Transverse colon (tissue), 4 donors: Measurements from ENCODE around the gene BLNK. TPM values are rescaled to one million over a fixed set of nuclear protein-coding genes. Genes with fewer than 3 reads are reported as not detected.

Experiments
- DNase-seq: peaks from one replicate; pipeline ENCODE4 v3.0.0-alpha.2; 2019
- H3K27ac ChIP-seq, 4 donors: fragments of 200-600 bp; sonication (generic); 2 replicates each; pipeline ENCODE4 v1.5.1; 2016 to 2018; ENCODE audit warnings: inconsistent platforms in 4 of 4
- H3K27me3 ChIP-seq: fragments of 200-600 bp; sonication (generic); 2 replicates; pipeline ENCODE4 v1.5.1; 2017; ENCODE audit warnings: inconsistent platforms
- H3K36me3 ChIP-seq, 4 donors: fragments of 200-600 bp; sonication (generic); 2 replicates each; pipeline ENCODE4 v1.5.1; 2017 to 2019; ENCODE audit warnings: inconsistent platforms in 4 of 4
- H3K4me1 ChIP-seq, 4 donors: fragments of 200-600 bp; sonication (generic); 2 replicates each; pipeline ENCODE4 v1.5.1; 2017 to 2020; ENCODE audit warnings: inconsistent platforms in 4 of 4
- H3K4me3 ChIP-seq, 4 donors: fragments of 200-600 bp; sonication (generic); 1 replicate in 1 of 4; 2 replicates in 3 of 4; pipeline versions ENCODE4 v1.5.1 to v1.6.1; 2017 to 2019; ENCODE audit warnings: inconsistent platforms in 4 of 4
- H3K9me3 ChIP-seq, 2 donors: fragments of 200-600 bp; sonication (generic); 2 replicates each; pipeline ENCODE4 v1.5.1; 2017 to 2019; ENCODE audit warnings: inconsistent platforms in 2 of 2
- CTCF ChIP-seq, 5 experiments: fragments of 200-600 bp in 3 of 5; fragments of 450-650 bp in 2 of 5; sonication (generic) in 3 of 5; IDR thresholded peaks; 1 replicate in 2 of 5; 2 replicates in 3 of 5; pipeline ENCODE4 v1.5.1; 2016 to 2017; ENCODE audit warnings: antibody characterized with exemption in 5 of 5, inconsistent platforms in 3 of 5, mild to moderate bottlenecking in 2 of 5, moderate library complexity in 1 of 5
- EP300 ChIP-seq: sonication (generic); formaldehyde crosslinking; IDR thresholded peaks from one replicate; pipeline ENCODE4 v1.6.1; 2017; ENCODE audit warnings: antibody characterized with exemption, low read depth
- POLR2A ChIP-seq: fragments of 450-650 bp; IDR thresholded peaks from one replicate; pipeline ENCODE4 v1.6.1; 2016; ENCODE audit warnings: antibody characterized with exemption, mild to moderate bottlenecking, moderate library complexity
- POLR2AphosphoS5 ChIP-seq, 3 donors: sonication (generic); formaldehyde crosslinking; IDR thresholded peaks; one replicate each; pipeline ENCODE4 v1.6.1; 2016; ENCODE audit warnings: antibody characterized with exemption in 3 of 3
- WGBS, 2 donors: methylation state at CpG; one replicate each; pipeline ENCODE4 v1.1.5; 2018; ENCODE audit warnings: low coverage in 1 of 2; 5-methylcytosine and 5-hydroxymethylcytosine counted together
- in situ Hi-C, 4 donors: fragments of 200-750 bp; cut with MboI; loops; one replicate each; pipeline versions ENCODE4 v1.15.0 to v1.15.1; 2017; ENCODE audit warnings: low sequenced_read_pairs in 3 of 4, low pct_ligation_motif_present in 1 of 4, low pct_unique_long_range_greater_than_20kb in 1 of 4
- intact Hi-C: fragments of 100-400 bp; cut with DNase I; formaldehyde crosslinking; loops from one replicate; pipeline ENCODE4 v1.15.1; 2023; ENCODE audit warnings: low total_unique reads
- total RNA-seq, 4 donors: library from RNA; depleted of rRNA; stranded (reverse); fragments of >200 nt; gene quantifications; one replicate each; pipeline ENCODE4 v1.1.0, GENCODE V29; 2016

The BLNK gene
- total RNA-seq, 4 donors from 2014 or later = 5.6 to 21.8 (median 12.0) TPM

- TF ChIP-seq POLR2AphosphoS5 (IDR thresholded peaks at IDR 0.05) = no peak
- no peak for TF ChIP-seq CTCF (IDR thresholded peaks at IDR 0.05)
- TF ChIP-seq EP300 = no peak
- intact Hi-C loops = no loop called here
Measured at GRCh38 chr10:96281444-96282029, 10.2 kb upstream of the BLNK start.

GRCh38 chr10:96280859-96281258, 9.5 kb upstream of the BLNK start:
- no peak for TF ChIP-seq POLR2A
- TF ChIP-seq POLR2AphosphoS5 (IDR thresholded peaks at IDR 0.05) = no peak
- TF ChIP-seq EP300 = no peak
- TF ChIP-seq CTCF (IDR thresholded peaks at IDR 0.05) = no peak
- intact Hi-C loops (no loop called here), in situ Hi-C loops (loop anchor here in 1 of 4 donors (5.0 kb wide), 1 partner anchor 49 kb away; no protein-coding TSS in a partner anchor)
- H3K9me3 ChIP-seq = no peaks in the 10 kb centered on the region
- no peaks in the 10 kb centered on the region for H3K36me3 ChIP-seq
- H3K27me3 ChIP-seq = no peaks in the 10 kb centered on the region
- DNase-seq = no peak
- H3K4me3 ChIP-seq = no peak overlapping the region
- H3K4me1 ChIP-seq = peaks cover 0 to 25% (median 12%) of the 10 kb centered on the region in 4 donors
- no peak overlapping the region for H3K27ac ChIP-seq
- 86 to 88% methylated on average over 2 of the region's 2 CpGs for WGBS, 2 donors

More at GRCh38 chr10:96281444-96282029, 10.2 kb upstream of the BLNK start:
- Histone ChIP-seq H3K4me1 (peaks cover 0 to 25% (median 7%) of the 10 kb centered on the region in 4 donors), H3K9me3 (no peaks in the 10 kb centered on the region), H3K27ac (no peak overlapping the region), H3K4me3 (no peak overlapping the region), H3K27me3 (no peaks in the 10 kb centered on the region), H3K36me3 (no peaks in the 10 kb centered on the region)
- no peak for DNase-seq
- WGBS, 2 donors = 86% methylated on average over 2 to 3 of the region's 3 CpGs
- in situ Hi-C loops = loop anchor here in 1 of 4 donors (5.0 kb wide), 1 partner anchor 49 kb away; no protein-coding TSS in a partner anchor

GRCh38 chr10:96279191-96279641, 7.8 kb upstream of the BLNK start:
- Histone ChIP-seq H3K9me3 (no peaks in the 10 kb centered on the region), H3K4me1 (peaks cover 0 to 20% (median 11%) of the 10 kb centered on the region in 4 donors), H3K36me3 (no peaks in the 10 kb centered on the region), H3K27ac (no peak overlapping the region), H3K4me3 (no peak overlapping the region), H3K27me3 (no peaks in the 10 kb centered on the region)
- DNase-seq = no peak
- 89 to 96% methylated on average over 3 of the region's 3 CpGs for WGBS, 2 donors
- in situ Hi-C loops (no loop called here), intact Hi-C loops (no loop called here)
- no peak for TF ChIP-seq POLR2A
- no peak for TF ChIP-seq CTCF (IDR thresholded peaks at IDR 0.05)
- TF ChIP-seq POLR2AphosphoS5 (IDR thresholded peaks at IDR 0.05) = no peak
- TF ChIP-seq EP300 = no peak

- Histone ChIP-seq H3K27me3 (no peaks in the 10 kb centered on the region), H3K27ac (peak overlapping the region in 3 of 4 donors; percentile 24 to 62 (median 29)), H3K4me1 (peaks cover 2 to 37% (median 24%) of the 10 kb centered on the region in 4 donors), H3K36me3 (no peaks in the 10 kb centered on the region), H3K9me3 (no peaks in the 10 kb centered on the region), H3K4me3 (no peak overlapping the region)
- no peak for DNase-seq
- WGBS, 2 donors = 43 to 79% methylated on average over 1 of the region's 1 CpG
- TF ChIP-seq POLR2AphosphoS5 (IDR thresholded peaks at IDR 0.05) (no peak), CTCF (IDR thresholded peaks at IDR 0.05) (no peak)
- in situ Hi-C loops (no loop called here), intact Hi-C loops (no loop called here)
Measured at GRCh38 chr10:96276831-96277230, 5.5 kb upstream of the BLNK start.
